ENCODE data around the gene ABHD10. TPM values are rescaled to one million over a fixed set of nuclear protein-coding genes. Genes with fewer than 3 reads are reported as not detected.

ABHD10 gene
- polyA plus RNA-seq, 2 of the 4 experiments (the other 2 are of a cell fraction) = 31.8 to 42.1 TPM

DNA sequence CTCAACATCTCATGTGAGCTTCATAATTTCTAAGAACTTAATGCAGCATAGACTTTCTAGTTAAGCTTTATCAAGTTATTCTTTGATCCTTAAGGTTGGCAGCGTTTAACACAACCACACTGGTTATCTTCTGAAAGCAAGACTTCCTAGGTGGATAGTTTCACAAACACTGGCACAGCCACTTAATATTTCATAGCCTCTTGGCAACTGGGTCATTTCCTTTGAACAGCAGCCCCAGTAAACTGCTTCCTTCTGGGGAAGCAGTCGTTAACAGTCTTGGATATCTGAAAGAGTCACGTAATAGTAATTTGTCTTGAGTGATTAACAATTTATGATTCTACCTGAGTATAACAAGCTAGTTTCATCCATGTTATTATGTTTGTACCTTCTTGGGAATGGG lies 45.9 kb upstream of the ABHD10 start:
- Histone ChIP-seq H3K9me3 (no peaks in the 10 kb centered on the region), H3K27ac (no peak overlapping the region), H3K4me1 (peaks cover 45% of the 10 kb centered on the region), H3K4me2 (no peak overlapping the region), H3K4me3 (no peak overlapping the region)
- 90% methylated on average over 3 of the region's 3 CpGs for WGBS (ENCODE audit: missing lambda C conversion rate)
- no peak for TF ChIP-seq NFE2L2 (conservative IDR thresholded peaks at IDR 0.05; ENCODE audit: low read length)
- TF ChIP-seq RNF2 (IDR thresholded peaks at IDR 0.05; ENCODE audit: borderline replicate concordance, low read depth) = no peak
- TF ChIP-seq HOXB13 (CRISPR knock-in tag; IDR thresholded peaks at IDR 0.05; ENCODE audit: low read depth) = no peak
- no peak for TF ChIP-seq JUNB (IDR thresholded peaks at IDR 0.05)
- TF ChIP-seq NPAS2 (CRISPR knock-in tag; IDR thresholded peaks at IDR 0.05; ENCODE audit: borderline replicate concordance) = no peak
- TF ChIP-seq ZFP36 (IDR thresholded peaks at IDR 0.05; ENCODE audit: borderline replicate concordance, partially characterized antibody) = no peak
- TF ChIP-seq BHLHE40 (IDR thresholded peaks at IDR 0.05; ENCODE audit: low read depth, low read length) = no peak
- no peak for TF ChIP-seq POLR2AphosphoS2 (conservative IDR thresholded peaks at IDR 0.05; ENCODE audit: low read length)
- TF ChIP-seq, protein P1, sequence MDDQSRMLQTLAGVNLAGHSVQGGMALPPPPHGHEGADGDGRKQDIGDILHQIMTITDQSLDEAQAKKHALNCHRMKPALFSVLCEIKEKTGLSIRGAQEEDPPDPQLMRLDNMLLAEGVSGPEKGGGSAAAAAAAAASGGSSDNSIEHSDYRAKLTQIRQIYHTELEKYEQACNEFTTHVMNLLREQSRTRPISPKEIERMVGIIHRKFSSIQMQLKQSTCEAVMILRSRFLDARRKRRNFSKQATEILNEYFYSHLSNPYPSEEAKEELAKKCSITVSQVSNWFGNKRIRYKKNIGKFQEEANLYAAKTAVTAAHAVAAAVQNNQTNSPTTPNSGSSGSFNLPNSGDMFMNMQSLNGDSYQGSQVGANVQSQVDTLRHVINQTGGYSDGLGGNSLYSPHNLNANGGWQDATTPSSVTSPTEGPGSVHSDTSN (IDR thresholded peaks at IDR 0.05) = no peak
- TF ChIP-seq, protein P2, sequence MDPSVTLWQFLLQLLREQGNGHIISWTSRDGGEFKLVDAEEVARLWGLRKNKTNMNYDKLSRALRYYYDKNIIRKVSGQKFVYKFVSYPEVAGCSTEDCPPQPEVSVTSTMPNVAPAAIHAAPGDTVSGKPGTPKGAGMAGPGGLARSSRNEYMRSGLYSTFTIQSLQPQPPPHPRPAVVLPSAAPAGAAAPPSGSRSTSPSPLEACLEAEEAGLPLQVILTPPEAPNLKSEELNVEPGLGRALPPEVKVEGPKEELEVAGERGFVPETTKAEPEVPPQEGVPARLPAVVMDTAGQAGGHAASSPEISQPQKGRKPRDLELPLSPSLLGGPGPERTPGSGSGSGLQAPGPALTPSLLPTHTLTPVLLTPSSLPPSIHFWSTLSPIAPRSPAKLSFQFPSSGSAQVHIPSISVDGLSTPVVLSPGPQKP (IDR thresholded peaks at IDR 0.05; ENCODE audit: low read depth, low read length) = no peak
- TF ChIP-seq MYC (IDR thresholded peaks at IDR 0.05; ENCODE audit: borderline replicate concordance, low read length) = no peak
- TF ChIP-seq PHF8 (IDR thresholded peaks at IDR 0.05; ENCODE audit: borderline replicate concordance, low read depth) = no peak
- no peak for TF ChIP-seq HOXA7 (CRISPR knock-in tag; IDR thresholded peaks at IDR 0.05)
- no peak for TF ChIP-seq POLR2A (IDR thresholded peaks at IDR 0.05; ENCODE audit: low read length)
- no peak for TF ChIP-seq NR3C1 (IDR thresholded peaks at IDR 0.05)
- TF ChIP-seq, protein P3, sequence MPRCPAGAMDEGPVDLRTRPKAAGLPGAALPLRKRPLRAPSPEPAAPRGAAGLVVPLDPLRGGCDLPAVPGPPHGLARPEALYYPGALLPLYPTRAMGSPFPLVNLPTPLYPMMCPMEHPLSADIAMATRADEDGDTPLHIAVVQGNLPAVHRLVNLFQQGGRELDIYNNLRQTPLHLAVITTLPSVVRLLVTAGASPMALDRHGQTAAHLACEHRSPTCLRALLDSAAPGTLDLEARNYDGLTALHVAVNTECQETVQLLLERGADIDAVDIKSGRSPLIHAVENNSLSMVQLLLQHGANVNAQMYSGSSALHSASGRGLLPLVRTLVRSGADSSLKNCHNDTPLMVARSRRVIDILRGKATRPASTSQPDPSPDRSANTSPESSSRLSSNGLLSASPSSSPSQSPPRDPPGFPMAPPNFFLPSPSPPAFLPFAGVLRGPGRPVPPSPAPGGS (IDR thresholded peaks at IDR 0.05) = no peak
- TF ChIP-seq HOXB5 (CRISPR knock-in tag; IDR thresholded peaks at IDR 0.05) = no peak
- TF ChIP-seq TP53 (CRISPR knock-in tag; IDR thresholded peaks at IDR 0.05) = no peak
- ATAC-seq (no peak), FAIRE-seq (no peak), DNase-seq (ENCODE audit: low read depth in 1 of 2, low spot score in 1 of 2) (no peak)
- ChIA-PET CTCF (interaction anchor here (1.6 to 1.9 kb wide), 3 partner anchors 29 to 216 kb away, joined by 4 to 10 read pairs (median 6); no protein-coding TSS in a partner anchor), POLR2A (no interaction called here)

DNA sequence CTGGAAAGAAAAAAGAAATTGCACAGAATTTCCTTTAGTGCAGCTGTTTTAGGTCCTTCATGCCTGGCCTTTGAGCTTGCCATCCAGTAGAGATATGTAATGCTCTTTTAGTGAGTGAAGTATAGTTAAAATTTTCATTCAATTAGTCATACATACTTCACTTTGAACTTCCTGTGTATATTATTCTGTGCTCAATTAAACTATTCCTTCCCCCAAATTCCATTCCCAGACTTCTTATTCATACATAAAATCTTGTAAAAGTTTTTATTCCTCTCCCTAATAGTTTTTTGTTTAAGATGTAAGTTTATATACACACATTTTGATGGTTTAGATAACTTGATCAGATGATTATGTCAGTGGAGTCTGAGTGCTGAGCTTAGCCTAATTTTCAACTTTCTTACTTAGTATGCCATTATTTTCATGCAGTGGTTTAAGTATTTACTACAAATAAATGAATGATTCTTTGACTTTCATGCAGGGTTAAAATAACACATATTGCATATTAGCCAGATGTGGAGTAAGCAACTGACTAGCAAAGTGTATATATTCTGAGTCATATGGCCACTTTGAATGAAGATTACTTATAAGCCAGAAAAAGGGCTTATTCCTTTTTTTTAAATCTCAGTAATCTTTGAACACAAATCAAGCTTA lies 42.5 kb upstream of the ABHD10 start:
- Histone ChIP-seq H3K4me2 (peak overlapping the region; percentile 57), H3K27ac (peak overlapping the region; percentile 58 to 88), H3K4me3 (no peak overlapping the region), H3K9me3 (no peaks in the 10 kb centered on the region), H3K4me1 (peaks cover 49% of the 10 kb centered on the region)
- ATAC-seq (peak; percentile 91 to 93), DNase-seq (ENCODE audit: low read depth in 1 of 2, low spot score in 1 of 2) (peak; percentile 40 to 48), FAIRE-seq (no peak)
- ChIA-PET CTCF (interaction anchor here (1.0 to 3.0 kb wide), 4 partner anchors 31 to 220 kb away, joined by 3 to 14 read pairs (median 5); no protein-coding TSS in a partner anchor), POLR2A (interaction anchor here (1.1 to 1.8 kb wide), 4 partner anchors 16 to 42 kb away, joined by 4 to 11 read pairs (median 4); partner anchors contain the start of gene ABHD10)
- TF ChIP-seq MAZ (IDR thresholded peaks at IDR 0.05; ENCODE audit: borderline replicate concordance, low read depth, low read length) (no peak), HDAC2 (IDR thresholded peaks at IDR 0.05) (no peak), EP300 (IDR thresholded peaks at IDR 0.05) (peak; percentile 39 to 44; a peak in 2 of 5 replicates), FOSL2 (IDR thresholded peaks at IDR 0.05) (0 out of 2 replicates have a peak, but pooled peaks have one; percentile 31), FOSL2 (CRISPR knock-in tag; IDR thresholded peaks at IDR 0.05) (peak; percentile 63), MAFK (IDR thresholded peaks at IDR 0.05; ENCODE audit: partially characterized antibody) (peak; percentile 3), CEBPB (IDR thresholded peaks at IDR 0.05) (peak in 1 of 2 experiments; percentile 11; a peak in 1 of 4 replicates), POLR2A (IDR thresholded peaks at IDR 0.05; ENCODE audit: low read length) (no peak), KDM5A (IDR thresholded peaks at IDR 0.05) (no peak), ZNF302 (CRISPR knock-in tag; IDR thresholded peaks at IDR 0.05) (no peak), CBX2 (IDR thresholded peaks at IDR 0.05; ENCODE audit: borderline replicate concordance, low read depth) (no peak), GATA3 (IDR thresholded peaks at IDR 0.05; ENCODE audit: borderline replicate concordance) (peak; percentile 83; the same call in 1 of the 2 replicates), NPAS2 (CRISPR knock-in tag; IDR thresholded peaks at IDR 0.05; ENCODE audit: borderline replicate concordance) (no peak), JUNB (IDR thresholded peaks at IDR 0.05) (peak; percentile 75), HOXA7 (CRISPR knock-in tag; IDR thresholded peaks at IDR 0.05) (no peak)
- TF ChIP-seq, protein P4, sequence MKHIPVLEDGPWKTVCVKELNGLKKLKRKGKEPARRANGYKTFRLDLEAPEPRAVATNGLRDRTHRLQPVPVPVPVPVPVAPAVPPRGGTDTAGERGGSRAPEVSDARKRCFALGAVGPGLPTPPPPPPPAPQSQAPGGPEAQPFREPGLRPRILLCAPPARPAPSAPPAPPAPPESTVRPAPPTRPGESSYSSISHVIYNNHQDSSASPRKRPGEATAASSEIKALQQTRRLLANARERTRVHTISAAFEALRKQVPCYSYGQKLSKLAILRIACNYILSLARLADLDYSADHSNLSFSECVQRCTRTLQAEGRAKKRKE (CRISPR knock-in tag; IDR thresholded peaks at IDR 0.05; ENCODE audit: low read depth) = no peak
- TF ChIP-seq, protein P5, sequence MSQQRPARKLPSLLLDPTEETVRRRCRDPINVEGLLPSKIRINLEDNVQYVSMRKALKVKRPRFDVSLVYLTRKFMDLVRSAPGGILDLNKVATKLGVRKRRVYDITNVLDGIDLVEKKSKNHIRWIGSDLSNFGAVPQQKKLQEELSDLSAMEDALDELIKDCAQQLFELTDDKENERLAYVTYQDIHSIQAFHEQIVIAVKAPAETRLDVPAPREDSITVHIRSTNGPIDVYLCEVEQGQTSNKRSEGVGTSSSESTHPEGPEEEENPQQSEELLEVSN (IDR thresholded peaks at IDR 0.05; ENCODE audit: borderline replicate concordance, low read depth) = no peak
- TF ChIP-seq, protein P3 (IDR thresholded peaks at IDR 0.05) = 0 out of 3 replicates have a peak, but pooled peaks have one; percentile 19
- TF ChIP-seq, protein P6, sequence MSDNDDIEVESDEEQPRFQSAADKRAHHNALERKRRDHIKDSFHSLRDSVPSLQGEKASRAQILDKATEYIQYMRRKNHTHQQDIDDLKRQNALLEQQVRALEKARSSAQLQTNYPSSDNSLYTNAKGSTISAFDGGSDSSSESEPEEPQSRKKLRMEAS (IDR thresholded peaks at IDR 0.05) = peak; percentile 28; the same call in 1 of the 2 replicates
